GM18907 (cell line): ENCODE measurements around the gene WIZ.
"Not testable (repeated sequence)": the region's sequence is repeated elsewhere in the genome, so short reads cannot be mapped to it uniquely, and the experiment has no call there.

ENCODE experiments used
- ATAC-seq: cut with Tn5 transposase; IDR thresholded peaks from one replicate; pipeline ENCODE4 v1.9.1; 2021; ENCODE audit warnings: mild to moderate bottlenecking, moderate library complexity; ENCODE audit not compliant: unreplicated experiment

WIZ gene

GRCh38 chr19:15449620-15450527, at the start of gene WIZ:
TSS of gene WIZ (minus strand) at chr19:15449956. CDS start at chr19:15448307, 1,649 bp downstream.
- no peak for ATAC-seq

- no peak for ATAC-seq
Measured at GRCh38 chr19:15498910-15499309, 49.2 kb upstream of the WIZ start.

- no peak for ATAC-seq
Measured at GRCh38 chr19:15498156-15498858, 48.6 kb upstream of the WIZ start.

GRCh38 chr19:15495151-15495550, 45.4 kb upstream of the WIZ start:
- no peak for ATAC-seq

- ATAC-seq = no peak
Measured at GRCh38 chr19:15488489-15489226, 38.9 kb upstream of the WIZ start.

- no peak for ATAC-seq
Measured at GRCh38 chr19:15487038-15487437, 37.3 kb upstream of the WIZ start.

GRCh38 chr19:15485768-15486167, 36.0 kb upstream of the WIZ start:
- not testable (repeated sequence) for ATAC-seq

- not testable (repeated sequence) for ATAC-seq
Measured at GRCh38 chr19:15480996-15481395, 31.2 kb upstream of the WIZ start.

GRCh38 chr19:15479391-15480345, 29.9 kb upstream of the WIZ start, which contains the start of gene PGLYRP2:
TSS of gene PGLYRP2 (minus strand) at chr19:15479501. CDS start at chr19:15479371, 130 bp downstream.
- no peak for ATAC-seq

- no peak for ATAC-seq
Measured at GRCh38 chr19:15476325-15476724, 26.6 kb upstream of the WIZ start.

- no peak for ATAC-seq
Measured at GRCh38 chr19:15475611-15476010, 25.9 kb upstream of the WIZ start.

- no peak for ATAC-seq
Measured at GRCh38 chr19:15475169-15475568, 25.4 kb upstream of the WIZ start.

GRCh38 chr19:15473821-15474220, 24.1 kb upstream of the WIZ start:
- not testable (repeated sequence) for ATAC-seq

- no peak for ATAC-seq
Measured at GRCh38 chr19:15471639-15472101, 21.9 kb upstream of the WIZ start.

- no peak for ATAC-seq
Measured at GRCh38 chr19:15469513-15470297, 19.9 kb upstream of the WIZ start.

GRCh38 chr19:15468675-15469512, 19.1 kb upstream of the WIZ start:
- no peak for ATAC-seq

- no peak for ATAC-seq
Measured at GRCh38 chr19:15467734-15468214, 18.0 kb upstream of the WIZ start.
